Nephron (organoid): Measurements from ENCODE around the gene FBXO11.

Experiments used
- H3K27ac Mint-ChIP-seq, 3 experiments: 2 replicates each; pipeline ENCODE4 v1.8.0; 2020; ENCODE audit warnings: mixed read lengths in 3 of 3, mild to moderate bottlenecking in 2 of 3, moderate library complexity in 1 of 3
- H3K27me3 Mint-ChIP-seq: 2 replicates; pipeline ENCODE4 v1.8.0; 2021; ENCODE audit warnings: low read depth, mild to moderate bottlenecking, moderate library complexity, mixed read lengths
- H3K36me3 Mint-ChIP-seq: 2 replicates; pipeline ENCODE4 v1.8.0; 2020; ENCODE audit warnings: low read depth, mixed read lengths
- H3K4me1 Mint-ChIP-seq: 2 replicates; pipeline ENCODE4 v1.8.0; 2020; ENCODE audit warnings: mixed read lengths
- H3K4me3 Mint-ChIP-seq, 3 experiments: 2 replicates each; pipeline ENCODE4 v1.8.0; 2020; ENCODE audit warnings: mild to moderate bottlenecking in 3 of 3, mixed read lengths in 3 of 3, moderate library complexity in 2 of 3
- H3K9me3 Mint-ChIP-seq: 2 replicates; pipeline ENCODE4 v1.8.0; 2020; ENCODE audit warnings: mixed read lengths
- CTCF ChIP-seq, 3 experiments: fragments of 200-600 bp; sonication (generic); IDR thresholded peaks; one replicate each; pipeline ENCODE4 v1.5.0; 2021; ENCODE audit warnings: antibody characterized with exemption in 3 of 3; ENCODE audit not compliant: unreplicated experiment in 3 of 3

Gene FBXO11

GRCh38 chr2:47819834-47820233 is 86.5 kb downstream of the FBXO11 start:
- Mint-ChIP-seq H3K36me3 (peaks cover 85% of the 10 kb centered on the region), H3K4me3 (no peak overlapping the region), H3K27ac (no peak overlapping the region), H3K4me1 (no peaks in the 10 kb centered on the region), H3K9me3 (no peaks in the 10 kb centered on the region), H3K27me3 (no peaks in the 10 kb centered on the region)
- TF ChIP-seq CTCF (IDR thresholded peaks at IDR 0.05; ENCODE audit: unreplicated experiment in 3 of 3), result no peak

GRCh38 chr2:47818777-47819176 is 87.5 kb downstream of the FBXO11 start:
- H3K27me3 Mint-ChIP-seq, result no peaks in the 10 kb centered on the region
- H3K4me3 Mint-ChIP-seq, result no peak overlapping the region
- peaks cover 84% of the 10 kb centered on the region for H3K36me3 Mint-ChIP-seq
- no peaks in the 10 kb centered on the region for H3K4me1 Mint-ChIP-seq
- no peak overlapping the region for H3K27ac Mint-ChIP-seq
- TF ChIP-seq CTCF (IDR thresholded peaks at IDR 0.05; ENCODE audit: unreplicated experiment in 3 of 3), result no peak
- no peaks in the 10 kb centered on the region for H3K9me3 Mint-ChIP-seq

GRCh38 chr2:47815764-47816163 is 90.5 kb downstream of the FBXO11 start:
- H3K36me3 Mint-ChIP-seq, result peaks cover 95% of the 10 kb centered on the region
- H3K4me3 Mint-ChIP-seq, result no peak overlapping the region
- no peak for TF ChIP-seq CTCF (IDR thresholded peaks at IDR 0.05; ENCODE audit: unreplicated experiment in 3 of 3)
- H3K27me3 Mint-ChIP-seq, result no peaks in the 10 kb centered on the region
- no peak overlapping the region for H3K27ac Mint-ChIP-seq
- no peaks in the 10 kb centered on the region for H3K4me1 Mint-ChIP-seq
- no peaks in the 10 kb centered on the region for H3K9me3 Mint-ChIP-seq

- Mint-ChIP-seq H3K36me3 (peaks cover 78% of the 10 kb centered on the region), H3K9me3 (no peaks in the 10 kb centered on the region), H3K27ac (peak overlapping the region in 1 of 3 experiments; percentile 14), H3K4me3 (no peak overlapping the region), H3K4me1 (no peaks in the 10 kb centered on the region), H3K27me3 (no peaks in the 10 kb centered on the region)
- no peak for TF ChIP-seq CTCF (IDR thresholded peaks at IDR 0.05; ENCODE audit: unreplicated experiment in 3 of 3)
Measured at GRCh38 chr2:47811668-47812067, 94.6 kb downstream of the FBXO11 start.

- TF ChIP-seq CTCF (IDR thresholded peaks at IDR 0.05; ENCODE audit: unreplicated experiment in 3 of 3), result no peak
- H3K9me3 Mint-ChIP-seq, result no peaks in the 10 kb centered on the region
Measured at GRCh38 chr2:47810850-47811249, 95.4 kb downstream of the FBXO11 start.

GRCh38 chr2:47809903-47810302 is 96.4 kb downstream of the FBXO11 start:
- no peak overlapping the region for H3K27ac Mint-ChIP-seq
- H3K4me1 Mint-ChIP-seq, result no peaks in the 10 kb centered on the region
- H3K27me3 Mint-ChIP-seq, result no peaks in the 10 kb centered on the region
- H3K36me3 Mint-ChIP-seq, result peaks cover 78% of the 10 kb centered on the region
- no peaks in the 10 kb centered on the region for H3K9me3 Mint-ChIP-seq
- no peak overlapping the region for H3K4me3 Mint-ChIP-seq
- TF ChIP-seq CTCF (IDR thresholded peaks at IDR 0.05; ENCODE audit: unreplicated experiment in 3 of 3), result no peak

More at GRCh38 chr2:47810850-47811249, 95.4 kb downstream of the FBXO11 start:
- H3K4me3 Mint-ChIP-seq, result no peak overlapping the region
- H3K36me3 Mint-ChIP-seq, result peaks cover 78% of the 10 kb centered on the region
- H3K27ac Mint-ChIP-seq, result peak overlapping the region in 1 of 3 experiments; percentile 7
- H3K27me3 Mint-ChIP-seq, result no peaks in the 10 kb centered on the region
- no peaks in the 10 kb centered on the region for H3K4me1 Mint-ChIP-seq
